Neuronal stem cell (in vitro differentiated cells): Measurements from ENCODE around the gene GTSE1.

Source experiments
- DNase-seq: peaks from one replicate; pipeline ENCODE4 v3.0.0-alpha.2; 2013; ENCODE audit warnings: low spot score
- H2AFZ ChIP-seq: one replicate; pipeline ENCODE4 v1.6.1; 2013; ENCODE audit warnings: mild to moderate bottlenecking, low read length, inconsistent platforms
- H2AK5ac ChIP-seq: 2 replicates; pipeline ENCODE4 v1.6.1; 2013; ENCODE audit warnings: low read depth, mild to moderate bottlenecking, inconsistent platforms, low read length, moderate library complexity, mixed read lengths
- H2BK120ac ChIP-seq: 2 replicates; pipeline ENCODE4 v1.6.1; 2013; ENCODE audit warnings: low read depth, mild to moderate bottlenecking, inconsistent platforms, low read length, moderate library complexity, mixed read lengths
- H2BK12ac ChIP-seq: one replicate; pipeline ENCODE4 v1.6.1; 2013; ENCODE audit warnings: low read length, inconsistent platforms
- H2BK15ac ChIP-seq: 2 replicates; pipeline ENCODE4 v1.6.1; 2013; ENCODE audit warnings: mild to moderate bottlenecking, low read length, inconsistent platforms, mixed read lengths
- H2BK5ac ChIP-seq: one replicate; pipeline ENCODE4 v1.6.1; 2013; ENCODE audit warnings: inconsistent platforms, mild to moderate bottlenecking, low read length, moderate library complexity
- H3K14ac ChIP-seq: one replicate; pipeline ENCODE4 v1.6.1; 2013; ENCODE audit warnings: low read length, inconsistent platforms
- H3K18ac ChIP-seq: 2 replicates; pipeline ENCODE4 v1.6.1; 2013; ENCODE audit warnings: low read length, inconsistent platforms
- H3K23ac ChIP-seq: 2 replicates; pipeline ENCODE4 v1.6.1; 2013; ENCODE audit warnings: low read depth, mild to moderate bottlenecking, mixed read lengths, low read length, inconsistent platforms; ENCODE audit not compliant: poor library complexity
- H3K27ac ChIP-seq: replicated peaks from 3 replicates; pipeline ENCODE4 v1.5.1; 2013; ENCODE audit warnings: low read length, inconsistent platforms
- H3K27me3 ChIP-seq, 3 experiments: 2 replicates each; pipeline ENCODE4 v1.6.1; 2013; ENCODE audit warnings: low read length in 3 of 3, mild to moderate bottlenecking in 2 of 3, inconsistent platforms in 1 of 3, low read depth in 1 of 3, mixed read lengths in 1 of 3, moderate library complexity in 1 of 3; ENCODE audit not compliant: control insufficient read depth in 3 of 3, insufficient read depth in 3 of 3
- H3K36me3 ChIP-seq, 2 donors: replicated peaks in 1 of 2; 2 replicates each; pipeline ENCODE4 v1.6.1; 2013; ENCODE audit warnings: low read length in 2 of 2; ENCODE audit not compliant: control insufficient read depth in 2 of 2, insufficient read depth in 2 of 2
- H3K4ac ChIP-seq: 2 replicates; pipeline ENCODE4 v1.6.1; 2013; ENCODE audit warnings: inconsistent platforms, mild to moderate bottlenecking, low read length, moderate library complexity
- H3K4me1 ChIP-seq, 2 donors: 1 replicate in 1 of 2; 2 replicates in 1 of 2; pipeline ENCODE4 v1.6.1; 2013; ENCODE audit warnings: low read length in 2 of 2, low read depth in 1 of 2; ENCODE audit not compliant: control insufficient read depth in 2 of 2, insufficient read depth in 1 of 2
- H3K4me2 ChIP-seq: one replicate; pipeline ENCODE4 v1.6.1; 2013; ENCODE audit warnings: mild to moderate bottlenecking, low read length, inconsistent platforms; ENCODE audit not compliant: insufficient read depth, poor library complexity, severe bottlenecking
- H3K4me3 ChIP-seq, 2 donors: 2 replicates each; pipeline ENCODE4 v1.5.1; 2013; ENCODE audit warnings: low read length in 2 of 2, mild to moderate bottlenecking in 2 of 2, inconsistent platforms in 1 of 2, moderate library complexity in 1 of 2
- H3K79me1 ChIP-seq: one replicate; pipeline ENCODE4 v1.6.1; 2013; ENCODE audit warnings: low read depth, mild to moderate bottlenecking, inconsistent platforms, low read length, moderate library complexity
- H3K9ac ChIP-seq: one replicate; pipeline ENCODE4 v1.6.1; 2013; ENCODE audit warnings: mild to moderate bottlenecking, low read depth, low read length, inconsistent platforms; ENCODE audit not compliant: poor library complexity
- H3K9me3 ChIP-seq, 2 donors: replicated peaks in 1 of 2; 2 replicates each; pipeline versions ENCODE3 to v1.6.1; 2013; ENCODE audit warnings: low read length in 2 of 2, mild to moderate bottlenecking in 2 of 2, inconsistent platforms in 1 of 2, low read depth in 1 of 2, mixed read lengths in 1 of 2, moderate library complexity in 1 of 2; ENCODE audit not compliant: control insufficient read depth in 2 of 2, insufficient read depth in 1 of 2
- H4K8ac ChIP-seq: one replicate; pipeline ENCODE4 v1.6.1; 2013; ENCODE audit warnings: low read depth, mild to moderate bottlenecking, inconsistent platforms, low read length, moderate library complexity
- H4K91ac ChIP-seq: one replicate; pipeline ENCODE4 v1.6.1; 2013; ENCODE audit warnings: low read length, low read depth, mild to moderate bottlenecking, inconsistent platforms; ENCODE audit not compliant: poor library complexity
- WGBS, 2 donors: extraction: QIAGEN DNeasy Blood & Tissue Kit; methylation state at CpG; one replicate each; pipeline ENCODE4 v1.1.7; 2013; ENCODE audit warnings: missing lambda C conversion rate in 2 of 2, mixed read lengths in 1 of 2; ENCODE audit not compliant: insufficient read length in 2 of 2, insufficient replicate concordance in 1 of 2; ENCODE audit errors: extremely low coverage in 2 of 2; 5-methylcytosine and 5-hydroxymethylcytosine counted together

The GTSE1 gene

DNA sequence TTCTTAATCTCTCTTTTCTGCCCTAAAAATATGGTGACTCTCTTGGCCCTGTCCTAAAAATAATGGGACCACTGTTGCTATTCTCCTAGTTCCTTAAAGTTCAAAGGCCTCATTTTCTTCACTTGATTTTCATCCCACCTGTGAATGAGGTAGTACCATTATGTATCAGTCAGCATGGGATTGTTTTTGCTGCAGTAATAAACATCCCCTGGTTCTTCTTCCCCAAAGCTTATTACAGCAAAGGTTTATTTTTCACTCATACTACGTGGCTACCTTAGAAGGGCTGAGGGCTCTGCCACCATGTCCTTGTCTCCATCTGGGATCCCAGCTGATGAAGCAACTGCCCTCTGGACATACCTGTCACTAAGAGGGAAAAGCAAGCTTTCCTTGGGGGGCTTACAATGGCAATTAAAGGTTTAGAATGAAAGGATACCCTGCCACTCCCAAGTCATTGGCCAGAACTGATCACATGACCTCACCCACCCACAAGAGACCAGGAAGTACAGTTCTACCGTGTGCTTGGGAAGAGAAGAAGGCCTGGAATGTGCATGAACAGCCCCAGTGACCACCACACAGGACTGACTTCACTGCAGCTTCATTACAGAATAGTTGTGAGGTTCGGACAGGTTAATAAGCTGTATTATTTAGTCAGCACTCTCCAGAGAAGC, 21.1 kb upstream of the GTSE1 start:
- no peaks in the 10 kb centered on the region for H3K4me1 ChIP-seq
- H3K18ac ChIP-seq, result no peak overlapping the region
- no peak overlapping the region for H4K91ac ChIP-seq
- H2BK15ac ChIP-seq, result no peak overlapping the region
- no peak overlapping the region for H4K8ac ChIP-seq
- no peak for DNase-seq
- no peak overlapping the region for H3K23ac ChIP-seq
- no CpG with 5 or more reads among the region's 3 CpGs for whole genome bisulfite sequencing, 2 donors
- H3K4ac ChIP-seq, result no peak overlapping the region
- H2BK12ac ChIP-seq, result no peak overlapping the region
- H3K9ac ChIP-seq, result no peak overlapping the region
- H3K14ac ChIP-seq, result no peak overlapping the region
- peaks cover 25 to 87% of the 10 kb centered on the region in 2 donors for H3K36me3 ChIP-seq
- no peak overlapping the region for H3K27ac ChIP-seq
- no peak overlapping the region for H2BK5ac ChIP-seq
- no peak overlapping the region for H3K4me2 ChIP-seq
- H3K4me3 ChIP-seq, result no peak overlapping the region
- H2AK5ac ChIP-seq, result no peak overlapping the region
- no peak overlapping the region for H2AFZ ChIP-seq
- no peak overlapping the region for H2BK120ac ChIP-seq
- no peaks in the 10 kb centered on the region for H3K79me1 ChIP-seq
- no peaks in the 10 kb centered on the region for H3K27me3 ChIP-seq
- peaks cover 2 to 8% of the 10 kb centered on the region in 2 donors for H3K9me3 ChIP-seq

- H3K14ac ChIP-seq, result no peak overlapping the region
- no peak overlapping the region for H3K4me2 ChIP-seq
- H3K4me3 ChIP-seq, result no peak overlapping the region
- no peak overlapping the region for H2BK15ac ChIP-seq
- H2BK12ac ChIP-seq, result no peak overlapping the region
- H2AFZ ChIP-seq, result no peak overlapping the region
- peaks cover 2 to 8% of the 10 kb centered on the region in 2 donors for H3K9me3 ChIP-seq
- no peak overlapping the region for H3K9ac ChIP-seq
- no peak overlapping the region for H3K27ac ChIP-seq
- no peak overlapping the region for H2BK5ac ChIP-seq
- H4K8ac ChIP-seq, result no peak overlapping the region
- no peak overlapping the region for H4K91ac ChIP-seq
- no peak overlapping the region for H3K18ac ChIP-seq
- H3K4me1 ChIP-seq, result no peaks in the 10 kb centered on the region
- no CpG with 5 or more reads among the region's 7 CpGs for WGBS, 2 donors
- DNase-seq, result no peak
- no peak overlapping the region for H2AK5ac ChIP-seq
- H3K23ac ChIP-seq, result no peak overlapping the region
- H3K36me3 ChIP-seq, result peaks cover 26 to 95% of the 10 kb centered on the region in 2 donors
- H3K27me3 ChIP-seq, result no peaks in the 10 kb centered on the region
- H3K4ac ChIP-seq, result no peak overlapping the region
- no peak overlapping the region for H2BK120ac ChIP-seq
- peaks cover 2% of the 10 kb centered on the region for H3K79me1 ChIP-seq
Measured at GRCh38 chr22:46276563-46276962, 20.1 kb upstream of the GTSE1 start.

GRCh38 chr22:46278656-46279645, 17.7 kb upstream of the GTSE1 start:
- H4K91ac ChIP-seq, result no peak overlapping the region
- no peak overlapping the region for H2BK12ac ChIP-seq
- peaks cover 2 to 8% of the 10 kb centered on the region in 2 donors for H3K9me3 ChIP-seq
- H3K4ac ChIP-seq, result peak overlapping the region; percentile 14
- H4K8ac ChIP-seq, result no peak overlapping the region
- no peaks in the 10 kb centered on the region for H3K4me1 ChIP-seq
- no peak overlapping the region for H3K18ac ChIP-seq
- WGBS, 2 donors, result no CpG with 5 or more reads among the region's 22 CpGs
- peaks cover 21 to 91% of the 10 kb centered on the region in 2 donors for H3K36me3 ChIP-seq
- H3K27ac ChIP-seq, result no peak overlapping the region
- H2BK15ac ChIP-seq, result no peak overlapping the region
- no peak overlapping the region for H2AK5ac ChIP-seq
- H3K79me1 ChIP-seq, result peaks cover 2% of the 10 kb centered on the region
- H3K9ac ChIP-seq, result no peak overlapping the region
- H3K27me3 ChIP-seq, result no peaks in the 10 kb centered on the region
- no peak overlapping the region for H3K4me3 ChIP-seq
- peak overlapping the region; percentile 17 for H3K14ac ChIP-seq
- H3K4me2 ChIP-seq, result no peak overlapping the region
- no peak overlapping the region for H2BK5ac ChIP-seq
- no peak for DNase-seq
- no peak overlapping the region for H2BK120ac ChIP-seq
- no peak overlapping the region for H3K23ac ChIP-seq
- no peak overlapping the region for H2AFZ ChIP-seq
